ENCODE data around the gene NFATC2.

GRCh38 chr20:51543422-51543788 lies 886 bp upstream of the NFATC2 start:
- TF ChIP-seq POLR2AphosphoS5 (IDR thresholded peaks at IDR 0.05; ENCODE audit: low read depth, low read length) (no peak), NRF1 (IDR thresholded peaks at IDR 0.05; ENCODE audit: low read depth, low read length) (no peak), RFX5 (IDR thresholded peaks at IDR 0.05; ENCODE audit: borderline replicate concordance, low read depth, low read length) (no peak), CTCF (IDR thresholded peaks at IDR 0.05; ENCODE audit: control extremely low read depth in 1 of 3, insufficient read depth in 1 of 3, low read depth in 1 of 3, low read length in 3 of 3) (no peak), USF2 (IDR thresholded peaks at IDR 0.05; ENCODE audit: low read length) (no peak), MAX (IDR thresholded peaks at IDR 0.05) (no peak), JUN (IDR thresholded peaks at IDR 0.05; ENCODE audit: low read depth, low read length) (no peak), KDM4A (IDR thresholded peaks at IDR 0.05; ENCODE audit: low read depth, low read length, severe bottlenecking) (no peak), CBX8 (IDR thresholded peaks at IDR 0.05; ENCODE audit: borderline replicate concordance, low read depth, low read length) (no peak), E2F6 (IDR thresholded peaks at IDR 0.05) (no peak)
